Measurements from ENCODE around the gene CD99L2. TPM values are rescaled to one million over a fixed set of nuclear protein-coding genes. Genes with fewer than 3 reads are reported as not detected.

CD99L2 gene
- total RNA-seq (10 to 100 TPM; 45.0 to 94.0 TPM), polyA plus RNA-seq (ENCODE audit: insufficient read length in 2 of 2) (100 to 1,000 TPM; 121 to 130 TPM)
- long read RNA-seq, donor 1, transcript CD99L2-203 (11 exons, 3,604 nt), result major isoform, 15 of 30 reads
- long read RNA-seq, donor 1, partial matches to known transcripts, result 0 of 30 reads
- long read RNA-seq, donor 1, other reads (novel, unspliced or antisense), result 11 of 30 reads
- long read RNA-seq, donor 2, partial matches to known transcripts, result 0 of 4 reads
- long read RNA-seq, donor 2, other reads (novel, unspliced or antisense), result 0 of 4 reads
- long read RNA-seq, donor 3, transcript CD99L2-203 (11 exons, 3,604 nt), result major isoform, 5 of 7 reads
- long read RNA-seq, donor 3, partial matches to known transcripts, result 0 of 7 reads
- long read RNA-seq, donor 3, other reads (novel, unspliced or antisense), result 0 of 7 reads
- long read RNA-seq, donor 4, partial matches to known transcripts, result 0 of 8 reads
- long read RNA-seq, donor 4, other reads (novel, unspliced or antisense), result 0 of 8 reads

DNA sequence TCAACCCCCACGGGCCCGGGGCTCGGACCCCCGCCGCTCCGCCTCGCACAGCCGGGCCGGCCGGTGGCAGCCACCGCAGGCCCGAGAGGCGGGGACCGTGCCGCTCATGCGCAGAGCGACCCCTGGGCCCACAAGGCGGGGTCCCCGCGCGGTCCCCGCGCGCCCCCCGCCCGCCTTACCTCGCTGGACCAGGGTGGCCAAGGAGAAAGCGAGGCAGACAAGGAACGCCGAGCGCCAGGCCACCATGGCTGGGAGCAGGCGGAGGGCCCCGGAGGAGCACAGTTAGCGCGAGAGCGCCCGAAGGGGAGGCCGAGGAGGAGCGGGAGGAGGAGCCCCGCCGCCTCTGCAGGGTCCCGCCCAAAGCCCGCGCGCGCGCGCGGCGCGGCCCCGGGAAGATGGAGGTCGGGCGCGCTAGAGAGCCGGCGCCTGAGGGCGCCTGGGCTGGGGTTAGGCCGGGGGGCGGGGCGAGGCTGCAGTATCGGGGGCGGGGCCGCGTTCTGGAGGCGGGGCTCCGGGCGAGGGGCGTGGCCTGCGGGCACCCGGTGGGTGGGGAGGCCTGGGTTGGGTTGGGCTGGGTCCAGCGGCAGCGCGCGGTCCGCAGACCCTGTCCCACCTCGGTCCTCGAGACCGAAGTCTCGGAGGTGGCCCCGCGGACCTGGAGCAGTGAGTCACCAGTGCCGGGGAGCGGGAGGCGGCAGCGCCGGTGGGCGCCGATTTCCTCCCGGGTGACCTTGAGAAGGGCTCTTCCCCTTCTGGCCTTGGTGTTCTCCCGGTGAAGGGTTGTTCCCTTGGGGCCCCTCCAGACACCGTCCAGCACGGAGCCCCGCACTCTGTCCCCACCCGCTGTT is at the start of gene CD99L2:
Gene CD99L2, minus strand, starts transcription at position 326 of the 848 bp plus-strand sequence. Its CDS starts 80 bp downstream, at position 246.
- no peaks in the 10 kb centered on the region for H3K36me3 ChIP-seq (ENCODE audit: control insufficient read depth, insufficient read depth, low read length)
- DNase-seq (ENCODE audit: low read depth in 4 of 6, low spot score in 6 of 6), result peak; percentile 64 to 95 (median 79)
- no peaks in the 10 kb centered on the region for H3K9me3 ChIP-seq (ENCODE audit: control insufficient read depth, insufficient read depth, low read length)
- H3K4me1 ChIP-seq (ENCODE audit: control insufficient read depth, insufficient read depth, low read length), result peaks cover 8% of the 10 kb centered on the region
- 20% methylated on average over 83 of the region's 95 CpGs for WGBS (ENCODE audit: insufficient coverage)
- no peaks in the 10 kb centered on the region for H3K27me3 ChIP-seq (ENCODE audit: control insufficient read depth, insufficient read depth, low read length)
- peak within 1 kb of the TSS; percentile 66 for H3K4me3 ChIP-seq (ENCODE audit: low read depth, low read length)
- H3K27ac ChIP-seq (ENCODE audit: low read depth, low read length), result peak within 1 kb of the TSS; percentile 75

DNA sequence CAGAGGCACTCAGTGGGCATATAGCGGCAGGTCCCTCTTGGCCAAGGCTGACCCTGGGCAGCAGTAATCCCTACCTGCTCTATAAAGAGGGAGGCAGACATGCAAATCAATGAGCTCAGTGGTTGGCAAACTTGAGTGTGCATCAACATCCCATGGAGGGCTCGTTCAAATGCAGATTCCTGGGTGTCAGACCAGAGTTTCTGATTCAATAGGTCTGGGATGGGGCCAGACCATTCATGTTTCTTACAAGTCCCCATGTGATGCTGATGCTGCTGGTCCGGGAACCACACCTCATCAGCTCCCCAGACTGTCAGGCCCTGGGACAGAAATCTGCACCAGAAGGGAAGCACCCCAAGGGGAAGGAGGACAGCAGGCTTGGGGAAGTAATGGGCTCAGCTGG is 45.8 kb upstream of the CD99L2 start:
- no peak for DNase-seq (ENCODE audit: low read depth in 4 of 6, low spot score in 6 of 6)
- no peaks in the 10 kb centered on the region for H3K27me3 ChIP-seq (ENCODE audit: control insufficient read depth, insufficient read depth, low read length)
- WGBS (ENCODE audit: insufficient coverage), result 100% methylated on average over 1 of the region's 3 CpGs
- H3K4me3 ChIP-seq (ENCODE audit: low read depth, low read length), result no peak overlapping the region
- no peaks in the 10 kb centered on the region for H3K9me3 ChIP-seq (ENCODE audit: control insufficient read depth, insufficient read depth, low read length)
- no peaks in the 10 kb centered on the region for H3K4me1 ChIP-seq (ENCODE audit: control insufficient read depth, insufficient read depth, low read length)
- H3K27ac ChIP-seq (ENCODE audit: low read depth, low read length), result no peak overlapping the region
- H3K36me3 ChIP-seq (ENCODE audit: control insufficient read depth, insufficient read depth, low read length), result no peaks in the 10 kb centered on the region

DNA sequence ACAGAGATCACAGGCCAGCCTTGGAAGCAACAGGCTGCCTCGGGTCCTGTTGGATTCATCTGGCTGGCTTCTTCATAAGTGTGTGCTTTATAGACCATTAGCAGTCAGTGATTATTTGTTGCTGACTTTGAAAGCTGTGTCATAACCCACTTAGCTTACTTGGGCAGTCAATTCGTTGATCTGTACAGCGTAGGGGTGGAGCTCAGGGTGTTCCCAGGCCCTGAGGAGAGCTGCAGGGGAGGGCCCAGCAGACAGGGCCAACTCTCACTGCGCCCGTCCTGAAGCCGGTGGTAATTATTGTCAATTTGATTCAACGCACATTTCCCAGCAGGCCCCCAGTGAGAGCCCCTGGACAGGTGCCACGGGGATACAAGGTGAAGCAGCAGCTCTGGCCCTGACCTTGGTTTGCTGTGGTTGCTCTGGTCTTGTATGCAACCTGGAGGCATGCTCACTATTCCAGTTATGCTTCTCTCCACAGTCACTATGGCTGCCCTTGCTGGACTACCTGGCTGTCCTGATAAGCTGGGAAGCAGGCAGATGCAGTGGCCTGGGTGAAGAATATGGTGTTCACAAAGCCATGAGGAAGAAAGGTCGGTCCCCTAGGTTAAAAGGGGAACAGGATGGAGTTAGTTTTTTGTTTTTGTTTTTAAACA is 44.6 kb upstream of the CD99L2 start:
- H3K27me3 ChIP-seq (ENCODE audit: control insufficient read depth, insufficient read depth, low read length), result no peaks in the 10 kb centered on the region
- H3K9me3 ChIP-seq (ENCODE audit: control insufficient read depth, insufficient read depth, low read length), result no peaks in the 10 kb centered on the region
- H3K27ac ChIP-seq (ENCODE audit: low read depth, low read length), result no peak overlapping the region
- no peaks in the 10 kb centered on the region for H3K36me3 ChIP-seq (ENCODE audit: control insufficient read depth, insufficient read depth, low read length)
- DNase-seq (ENCODE audit: low read depth in 4 of 6, low spot score in 6 of 6), result no peak
- no peaks in the 10 kb centered on the region for H3K4me1 ChIP-seq (ENCODE audit: control insufficient read depth, insufficient read depth, low read length)
- WGBS (ENCODE audit: insufficient coverage), result 61% methylated on average over 8 of the region's 9 CpGs
- H3K4me3 ChIP-seq (ENCODE audit: low read depth, low read length), result no peak overlapping the region

DNA sequence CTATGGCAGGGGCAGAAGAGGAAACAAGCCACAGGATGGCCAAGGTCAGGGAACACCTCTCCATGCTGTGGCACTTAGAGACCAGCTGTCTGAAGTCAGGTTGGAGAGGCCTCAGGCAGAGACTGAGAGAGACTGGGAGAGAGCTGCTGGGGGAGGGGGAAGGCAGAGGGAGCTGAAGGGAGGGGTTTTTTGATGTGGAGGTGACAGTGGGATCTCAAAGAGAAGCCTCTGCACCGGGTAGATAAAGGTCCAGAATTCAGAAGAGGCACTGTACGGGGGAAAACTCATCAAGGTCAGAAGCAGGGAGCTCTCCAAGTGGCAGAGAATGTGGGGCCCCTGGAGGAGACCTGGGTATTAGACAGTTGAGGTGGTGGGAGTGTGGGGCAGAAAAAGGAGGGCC is 43.1 kb upstream of the CD99L2 start:
- DNase-seq (ENCODE audit: low read depth in 4 of 6, low spot score in 6 of 6), result no peak
- Histone ChIP-seq H3K4me3 (ENCODE audit: low read depth, low read length) (no peak overlapping the region), H3K27ac (ENCODE audit: low read depth, low read length) (no peak overlapping the region), H3K4me1 (ENCODE audit: control insufficient read depth, insufficient read depth, low read length) (no peaks in the 10 kb centered on the region), H3K36me3 (ENCODE audit: control insufficient read depth, insufficient read depth, low read length) (no peaks in the 10 kb centered on the region), H3K27me3 (ENCODE audit: control insufficient read depth, insufficient read depth, low read length) (no peaks in the 10 kb centered on the region), H3K9me3 (ENCODE audit: control insufficient read depth, insufficient read depth, low read length) (no peaks in the 10 kb centered on the region)
- 30% methylated on average over 2 of the region's 2 CpGs for WGBS (ENCODE audit: insufficient coverage)

- Histone ChIP-seq H3K4me1 (ENCODE audit: control insufficient read depth, insufficient read depth, low read length) (no peaks in the 10 kb centered on the region), H3K4me3 (ENCODE audit: low read depth, low read length) (no peak overlapping the region), H3K27ac (ENCODE audit: low read depth, low read length) (no peak overlapping the region), H3K9me3 (ENCODE audit: control insufficient read depth, insufficient read depth, low read length) (no peaks in the 10 kb centered on the region), H3K27me3 (ENCODE audit: control insufficient read depth, insufficient read depth, low read length) (no peaks in the 10 kb centered on the region), H3K36me3 (ENCODE audit: control insufficient read depth, insufficient read depth, low read length) (no peaks in the 10 kb centered on the region)
- DNase-seq (ENCODE audit: low read depth in 4 of 6, low spot score in 6 of 6), result no peak
- 70% methylated on average over 8 of the region's 9 CpGs for WGBS (ENCODE audit: insufficient coverage)
These were observed 42.5 kb upstream of the CD99L2 start for GRCh38 chrX:150940844-150941495.

DNA sequence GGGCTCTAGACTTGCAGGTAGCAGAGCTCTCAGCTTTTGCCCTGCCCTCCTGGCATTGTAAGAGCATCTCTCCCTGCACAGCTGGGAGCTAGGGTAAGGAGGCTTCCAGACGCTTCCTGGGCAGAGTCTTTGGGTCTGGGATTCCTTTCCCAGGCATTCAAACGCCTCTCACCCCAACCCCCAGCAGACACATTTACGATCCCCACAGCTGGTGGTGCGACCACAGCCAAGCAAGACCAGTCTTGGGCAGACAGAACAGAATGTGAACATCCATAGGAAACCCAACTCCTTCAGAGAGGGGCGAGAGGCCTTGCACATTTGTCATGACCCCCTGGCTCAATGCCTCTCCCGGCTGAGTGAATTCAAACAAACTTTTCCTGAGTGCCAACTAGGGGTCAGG is 38.1 kb upstream of the CD99L2 start:
- Histone ChIP-seq H3K27me3 (ENCODE audit: control insufficient read depth, insufficient read depth, low read length) (no peaks in the 10 kb centered on the region), H3K27ac (ENCODE audit: low read depth, low read length) (no peak overlapping the region), H3K4me3 (ENCODE audit: low read depth, low read length) (no peak overlapping the region), H3K9me3 (ENCODE audit: control insufficient read depth, insufficient read depth, low read length) (no peaks in the 10 kb centered on the region), H3K36me3 (ENCODE audit: control insufficient read depth, insufficient read depth, low read length) (no peaks in the 10 kb centered on the region), H3K4me1 (ENCODE audit: control insufficient read depth, insufficient read depth, low read length) (no peaks in the 10 kb centered on the region)
- WGBS (ENCODE audit: insufficient coverage), result 34% methylated on average over 6 of the region's 6 CpGs
- DNase-seq (ENCODE audit: low read depth in 4 of 6, low spot score in 6 of 6), result no peak

- Histone ChIP-seq H3K9me3 (ENCODE audit: control insufficient read depth, insufficient read depth, low read length) (no peaks in the 10 kb centered on the region), H3K36me3 (ENCODE audit: control insufficient read depth, insufficient read depth, low read length) (no peaks in the 10 kb centered on the region), H3K27ac (ENCODE audit: low read depth, low read length) (no peak overlapping the region), H3K4me1 (ENCODE audit: control insufficient read depth, insufficient read depth, low read length) (no peaks in the 10 kb centered on the region), H3K4me3 (ENCODE audit: low read depth, low read length) (no peak overlapping the region), H3K27me3 (ENCODE audit: control insufficient read depth, insufficient read depth, low read length) (no peaks in the 10 kb centered on the region)
- 63% methylated on average over 7 of the region's 7 CpGs for WGBS (ENCODE audit: insufficient coverage)
- DNase-seq (ENCODE audit: low read depth in 4 of 6, low spot score in 6 of 6), result peak in 1 of 6 donors; percentile 6
These were observed 37.0 kb upstream of the CD99L2 start for GRCh38 chrX:150935467-150935866.

- Histone ChIP-seq H3K36me3 (ENCODE audit: control insufficient read depth, insufficient read depth, low read length) (no peaks in the 10 kb centered on the region), H3K9me3 (ENCODE audit: control insufficient read depth, insufficient read depth, low read length) (no peaks in the 10 kb centered on the region), H3K4me3 (ENCODE audit: low read depth, low read length) (no peak overlapping the region), H3K27me3 (ENCODE audit: control insufficient read depth, insufficient read depth, low read length) (no peaks in the 10 kb centered on the region), H3K4me1 (ENCODE audit: control insufficient read depth, insufficient read depth, low read length) (no peaks in the 10 kb centered on the region), H3K27ac (ENCODE audit: low read depth, low read length) (no peak overlapping the region)
- peak in 2 of 6 donors; percentile 25 to 48 for DNase-seq (ENCODE audit: low read depth in 4 of 6, low spot score in 6 of 6)
- 20% methylated on average over 4 of the region's 5 CpGs for WGBS (ENCODE audit: insufficient coverage)
These were observed 36.0 kb upstream of the CD99L2 start for GRCh38 chrX:150934453-150934852.

DNA sequence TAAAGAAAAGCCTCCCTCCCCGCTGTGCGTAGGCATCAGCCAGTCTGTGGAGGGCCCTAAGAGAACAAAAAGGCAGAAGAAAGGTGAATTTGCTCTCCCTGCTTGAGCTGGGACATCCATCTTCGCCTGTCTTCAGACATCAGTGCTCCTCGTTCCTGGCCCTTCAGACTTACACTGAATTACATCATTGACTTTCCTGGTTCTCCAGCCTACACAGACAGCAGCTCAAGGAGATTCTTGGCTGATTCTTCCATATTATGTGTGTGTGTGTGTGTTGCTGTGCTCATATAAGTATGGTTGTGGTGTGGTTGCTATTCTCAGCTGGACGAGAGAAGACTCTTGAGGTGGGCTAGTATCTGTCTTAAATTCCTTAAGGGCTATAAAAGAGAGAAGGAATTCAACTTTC is 35.5 kb upstream of the CD99L2 start:
- Histone ChIP-seq H3K27ac (ENCODE audit: low read depth, low read length) (no peak overlapping the region), H3K4me1 (ENCODE audit: control insufficient read depth, insufficient read depth, low read length) (no peaks in the 10 kb centered on the region), H3K4me3 (ENCODE audit: low read depth, low read length) (no peak overlapping the region), H3K27me3 (ENCODE audit: control insufficient read depth, insufficient read depth, low read length) (no peaks in the 10 kb centered on the region), H3K36me3 (ENCODE audit: control insufficient read depth, insufficient read depth, low read length) (no peaks in the 10 kb centered on the region), H3K9me3 (ENCODE audit: control insufficient read depth, insufficient read depth, low read length) (no peaks in the 10 kb centered on the region)
- 39% methylated on average over 4 of the region's 5 CpGs for WGBS (ENCODE audit: insufficient coverage)
- DNase-seq (ENCODE audit: low read depth in 4 of 6, low spot score in 6 of 6), result no peak
